NOMO-1 treated with dmso at 0.1 percent for 144 hours (cell line): ENCODE data around the gene HDHD2.
"Not testable (repeated sequence)": the region's sequence is repeated elsewhere in the genome, so short reads cannot be mapped to it uniquely, and the experiment has no call there.

Experiments used
- DNase-seq: peaks from one replicate; lab custom pipeline; 2025; ENCODE audit not compliant: unreplicated experiment; lab: John Stamatoyannopoulos, UW

Gene HDHD2

DNA sequence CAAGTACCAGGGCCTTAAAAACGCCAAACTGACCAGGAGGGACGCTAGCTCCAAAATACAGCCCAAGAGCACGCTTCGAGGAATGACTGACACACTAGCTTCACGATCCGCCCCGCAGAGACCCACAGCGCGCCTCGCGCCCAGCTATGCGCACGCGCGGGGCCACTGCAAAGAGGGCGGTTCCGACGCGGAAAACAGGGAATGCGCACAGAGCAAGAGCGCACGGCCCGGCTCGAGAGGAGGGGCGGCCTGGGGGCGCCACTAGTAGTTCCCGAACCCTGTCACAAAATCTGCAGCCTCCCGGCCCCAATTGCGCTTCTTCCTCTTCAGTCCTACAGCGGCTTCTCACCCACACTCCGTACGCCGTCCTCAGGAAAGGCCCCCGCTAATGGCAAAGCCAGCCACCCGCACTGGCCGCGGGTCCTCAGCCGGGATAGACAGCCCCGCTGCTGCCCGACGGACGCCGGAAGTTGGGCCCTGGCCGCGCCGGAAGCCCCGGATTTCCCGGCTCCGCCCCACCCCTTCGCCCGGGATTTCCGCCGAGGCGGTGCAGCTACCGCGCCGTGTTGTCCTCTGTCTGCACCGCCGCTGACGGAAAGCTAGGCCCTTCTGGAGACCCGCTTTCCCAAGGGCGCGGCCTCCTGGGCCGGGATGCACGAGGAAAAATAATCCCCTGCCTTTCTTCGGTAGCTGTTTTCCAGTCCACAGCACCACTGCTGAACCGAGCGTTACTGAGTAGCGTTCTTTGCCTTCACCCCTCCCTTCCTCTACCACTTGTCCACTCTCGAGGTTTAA, at the start of gene HDHD2:
TSS of gene HDHD2 (minus strand) at position 472 of the 795 bp plus-strand sequence. CDS start 14,061 bp downstream, outside the sequence.
- DNase-seq = peak; percentile 73

GRCh38 chr18:47195961-47196360, 45.7 kb upstream of the HDHD2 start:
- DNase-seq = not testable (repeated sequence)

GRCh38 chr18:47191961-47192360, 41.7 kb upstream of the HDHD2 start:
- DNase-seq = no peak

GRCh38 chr18:47187721-47188120, 37.4 kb upstream of the HDHD2 start:
- no peak for DNase-seq

DNA sequence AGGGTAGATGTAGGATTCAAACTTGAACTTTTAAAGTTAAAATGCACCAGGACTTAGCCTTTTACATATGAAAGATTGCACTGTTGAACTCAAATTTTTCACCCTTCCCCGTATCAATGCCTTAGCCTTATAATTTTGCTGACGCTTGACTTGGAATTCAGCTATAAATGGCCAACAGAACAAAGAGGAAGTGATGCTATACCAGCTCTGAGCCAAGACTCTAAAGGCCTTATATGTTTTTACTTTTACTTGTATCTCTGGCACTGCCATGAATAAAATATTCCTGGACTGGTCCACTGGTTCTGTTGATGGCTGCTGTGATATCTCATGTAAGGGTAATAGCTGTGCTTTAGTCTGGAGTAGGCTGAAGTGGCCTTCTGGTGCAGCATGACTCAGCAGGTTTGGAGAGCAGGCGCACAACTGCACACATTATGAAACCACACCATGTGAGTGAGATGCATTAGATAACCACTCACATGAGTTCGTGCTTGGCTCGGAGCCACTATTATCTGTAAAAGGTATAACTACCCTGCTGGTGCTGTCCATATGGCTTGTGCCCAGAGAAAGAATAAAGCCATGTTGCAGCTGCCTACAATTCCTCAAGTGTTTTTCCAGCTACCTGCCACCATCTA, 34.2 kb upstream of the HDHD2 start:
- DNase-seq = no peak

DNA sequence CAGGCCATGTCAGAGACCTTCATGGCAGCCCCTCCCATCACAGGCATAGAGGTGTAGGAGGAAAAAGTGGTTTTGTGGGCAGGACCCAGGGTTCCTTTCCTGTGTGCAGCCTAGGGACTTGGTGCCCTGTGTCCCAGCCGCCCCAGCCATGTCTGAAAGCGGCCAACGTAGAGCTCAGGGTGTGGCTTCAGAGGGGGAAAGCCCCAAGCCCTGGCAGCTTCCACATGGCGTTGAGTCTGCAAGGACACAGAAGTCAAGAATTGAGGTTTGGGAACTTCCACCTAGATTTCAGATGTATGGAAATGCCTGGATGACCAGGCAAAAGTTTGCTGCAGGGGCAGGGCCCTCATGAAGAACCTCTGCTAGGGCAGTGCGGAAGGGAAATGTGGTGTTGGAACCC, 31.9 kb upstream of the HDHD2 start:
- DNase-seq = not testable (repeated sequence)

- no peak for DNase-seq
Measured at GRCh38 chr18:47180765-47181164, 30.5 kb upstream of the HDHD2 start.

- no peak for DNase-seq
Measured at GRCh38 chr18:47179520-47179919, 29.2 kb upstream of the HDHD2 start.

GRCh38 chr18:47175898-47176575, 25.7 kb upstream of the HDHD2 start, which contains the start of gene IER3IP1:
Gene IER3IP1, minus strand, starts transcription at chr18:47176364. Its CDS starts 87 bp downstream, at chr18:47176277.
- DNase-seq = peak; percentile 86

- DNase-seq = no peak
Measured at GRCh38 chr18:47175283-47175897, 25.1 kb upstream of the HDHD2 start.

DNA sequence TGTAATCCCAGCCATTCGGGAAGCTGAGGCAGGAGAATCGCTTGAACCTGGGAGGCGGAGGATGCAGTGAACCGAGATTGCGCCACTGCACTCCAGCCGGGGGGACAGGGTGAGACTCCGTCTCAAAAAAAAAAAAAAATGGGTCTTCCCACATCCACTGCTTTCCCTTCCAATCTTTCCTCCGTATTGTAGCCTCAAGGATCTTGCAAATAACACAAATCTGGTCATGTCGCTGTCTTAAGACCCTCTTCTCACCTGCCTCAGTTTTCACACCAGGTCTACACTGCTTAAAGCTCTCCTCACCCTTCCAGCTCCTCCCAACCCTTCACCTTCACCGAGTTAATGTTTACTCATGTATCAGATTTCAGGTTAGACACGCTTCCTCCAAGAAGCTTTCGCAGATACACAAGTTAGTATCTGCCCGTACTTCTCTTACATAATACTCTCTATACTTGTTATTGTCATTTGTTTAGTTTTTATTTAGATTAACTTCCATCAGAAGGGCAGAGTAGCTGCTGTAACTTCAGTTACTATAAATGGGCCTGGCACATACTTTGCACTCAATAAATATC, 24.3 kb upstream of the HDHD2 start:
- no peak for DNase-seq

DNA sequence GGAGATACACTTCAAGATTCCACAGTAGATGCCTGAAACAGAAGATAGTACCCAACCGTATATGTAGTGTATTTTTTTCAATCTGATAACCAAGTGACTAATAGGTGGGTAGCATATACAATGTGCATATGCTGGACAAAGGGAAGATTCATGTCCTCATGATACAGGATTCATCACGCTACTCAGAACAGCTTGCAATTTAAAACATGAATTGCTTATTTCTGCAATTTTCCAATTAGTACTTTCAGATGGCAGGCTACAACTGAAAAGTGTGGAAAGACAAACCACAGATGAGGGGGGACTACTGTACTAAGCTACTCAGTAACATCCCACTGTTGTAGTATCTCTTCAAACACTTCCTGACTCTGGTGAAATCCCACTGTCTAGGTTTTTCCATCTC, 22.2 kb upstream of the HDHD2 start:
- DNase-seq = no peak

- DNase-seq = no peak
Measured at GRCh38 chr18:47168913-47169312, 18.6 kb upstream of the HDHD2 start.

DNA sequence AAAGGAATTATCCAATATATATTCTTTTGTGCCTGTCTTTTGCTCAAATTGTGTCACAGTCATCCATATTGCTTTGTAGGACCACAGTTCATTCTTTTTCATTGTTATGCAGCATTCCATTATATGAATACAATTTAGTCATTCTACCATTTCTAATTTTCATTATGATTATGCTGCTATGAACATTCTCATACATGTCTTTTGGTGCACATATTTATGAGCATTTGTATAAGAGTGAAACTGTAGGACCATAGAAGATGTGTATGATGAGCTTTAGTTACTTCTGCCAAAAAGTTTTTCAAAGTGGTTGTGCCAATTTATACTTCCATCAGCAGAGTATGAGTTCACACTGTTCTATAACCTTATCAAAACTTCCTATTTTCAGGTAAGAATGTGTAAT, 18.2 kb upstream of the HDHD2 start:
- no peak for DNase-seq

- no peak for DNase-seq
Measured at GRCh38 chr18:47166294-47166693, 16.0 kb upstream of the HDHD2 start.

- DNase-seq = no peak
Measured at GRCh38 chr18:47163241-47163640, 12.9 kb upstream of the HDHD2 start.

- DNase-seq = no peak
Measured at GRCh38 chr18:47160256-47160655, 10.0 kb upstream of the HDHD2 start.

DNA sequence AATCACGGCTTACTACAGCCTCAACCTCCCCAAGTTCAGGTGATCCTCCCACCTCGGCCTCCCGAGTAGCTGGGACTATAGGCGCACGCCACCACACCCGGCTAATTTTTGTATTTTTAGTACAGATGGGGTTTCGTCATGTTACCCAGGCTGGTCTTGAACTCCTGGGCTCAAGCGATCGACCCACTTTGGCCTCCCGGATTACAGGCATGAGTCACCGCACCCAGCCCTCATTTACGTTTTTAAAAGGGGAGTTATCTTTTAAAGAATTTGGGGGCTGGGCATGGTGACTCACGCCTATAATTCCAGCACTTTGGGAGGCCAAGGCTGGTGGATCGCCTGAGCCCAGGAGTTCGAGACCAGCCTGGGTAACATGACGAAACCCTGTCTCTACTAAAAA, 8.1 kb upstream of the HDHD2 start:
- not testable (repeated sequence) for DNase-seq

- no peak for DNase-seq
Measured at GRCh38 chr18:47151439-47151838, 1.1 kb upstream of the HDHD2 start.

DNA sequence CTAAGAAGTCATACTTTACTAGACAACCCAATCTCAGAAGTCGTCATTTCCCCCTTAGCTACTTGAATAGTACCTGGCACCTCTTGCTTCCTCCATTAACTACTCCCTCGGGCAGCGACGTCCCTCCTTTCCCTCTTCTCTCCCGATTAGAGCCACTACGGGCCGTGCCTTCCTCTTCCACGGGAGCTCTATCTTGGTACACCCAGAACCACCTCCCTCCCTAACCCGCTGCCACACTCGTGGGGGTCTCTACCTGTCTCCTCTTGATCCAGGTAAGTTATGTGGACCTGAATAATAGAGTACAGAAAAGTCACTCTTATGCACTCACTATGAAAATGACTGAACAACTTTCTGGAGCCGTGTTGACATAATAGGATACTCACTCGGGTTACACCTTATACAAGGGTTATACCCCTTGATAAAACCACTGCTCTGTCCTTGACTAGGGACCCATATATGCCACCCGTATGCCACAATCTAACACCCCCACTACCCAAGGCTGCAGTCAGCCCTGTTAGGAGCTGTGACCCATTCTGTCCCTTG, 595 bp upstream of the HDHD2 start:
- peak; percentile 28 for DNase-seq
